PC-3 (cell line): ENCODE results near the gene ARL16. TPM values are rescaled to one million over a fixed set of nuclear protein-coding genes. Genes with fewer than 3 reads are reported as not detected.

Experiments
- ATAC-seq: fragments of 200-7000 bp; cut with Tn5 transposase; 2 replicates; pipeline ENCODE4 v1.9.1; 2020; ENCODE audit warnings: mild to moderate bottlenecking, moderate library complexity
- BruUV-seq: library from RNA; stranded (reverse); fragments of 400-500 nt; replicated peaks from 2 replicates; lab custom pipeline; 2021; lab: Mats Ljungman, UMichigan
- CTCF ChIA-PET: fragments of 300-600 bp; sonication (Branson Sonifier 250); formaldehyde crosslinking; loops from one replicate; lab custom pipeline; 2022; ENCODE audit warnings: antibody characterized with exemption; lab: Charles Lee
- POLR2A ChIA-PET: fragments of 300-600 bp; sonication (Branson Sonifier 250); formaldehyde crosslinking; loops from one replicate; lab custom pipeline; 2022; ENCODE audit warnings: antibody characterized with exemption; ENCODE audit not compliant: unreplicated experiment; lab: Charles Lee
- DNase-seq: peaks from one replicate; pipeline ENCODE4 v3.0.0-alpha.2; 2015
- H2AFZ ChIP-seq: fragments of 300-600 bp; sonication (generic); 2 replicates; pipeline ENCODE4 v1.6.0; 2016; ENCODE audit warnings: antibody characterized with exemption, low read length
- H3F3A ChIP-seq: fragments of 300-600 bp; sonication (generic); one replicate; pipeline ENCODE4 v1.6.0; 2017; ENCODE audit warnings: antibody characterized with exemption, low read length, control low read depth, mild to moderate bottlenecking; ENCODE audit not compliant: unreplicated experiment
- H3K27ac ChIP-seq: fragments of 300-600 bp; sonication (generic); 2 replicates; pipeline ENCODE4 v1.5.1; 2016; ENCODE audit warnings: mild to moderate bottlenecking, low read length
- H3K27me3 ChIP-seq: fragments of 300-600 bp; sonication (generic); 2 replicates; pipeline ENCODE4 v1.6.1; 2016; ENCODE audit warnings: low read length, mixed read lengths
- H3K36me3 ChIP-seq: fragments of 300-600 bp; sonication (generic); 2 replicates; pipeline ENCODE4 v1.6.1; 2016; ENCODE audit warnings: low read depth, mixed run types, low read length, mixed read lengths
- H3K4me1 ChIP-seq: fragments of 300-600 bp; sonication (generic); 2 replicates; pipeline ENCODE4 v1.5.1; 2016; ENCODE audit warnings: low read length; ENCODE audit not compliant: insufficient read depth
- H3K4me2 ChIP-seq: fragments of 300-600 bp; sonication (generic); 2 replicates; pipeline ENCODE4 v1.6.0; 2016; ENCODE audit warnings: low read length
- H3K4me3 ChIP-seq: fragments of 300-600 bp; sonication (generic); 2 replicates; pipeline ENCODE4 v1.5.1; 2016; ENCODE audit warnings: mild to moderate bottlenecking, low read length, mixed read lengths
- H3K79me2 ChIP-seq: fragments of 300-600 bp; sonication (generic); 2 replicates; pipeline ENCODE4 v1.6.1; 2017; ENCODE audit warnings: low read length, mixed read lengths
- H3K9ac ChIP-seq: fragments of 300-600 bp; sonication (generic); 2 replicates; pipeline ENCODE4 v1.6.0; 2016; ENCODE audit warnings: mild to moderate bottlenecking, low read length
- H3K9me2 ChIP-seq: fragments of 300-600 bp; sonication (generic); replicated peaks from 2 replicates; pipeline ENCODE4 v1.6.1; 2016; ENCODE audit warnings: mixed run types, low read length, mixed read lengths
- H3K9me3 ChIP-seq: fragments of 300-600 bp; sonication (generic); 2 replicates; pipeline ENCODE4 v1.6.1; 2016; ENCODE audit warnings: low read length, mixed read lengths
- H4K20me1 ChIP-seq: fragments of 300-600 bp; sonication (generic); 2 replicates; pipeline ENCODE4 v1.6.1; 2016; ENCODE audit warnings: low read length, mixed read lengths
- CTCF ChIP-seq: fragments of 300-600 bp; sonication (generic); conservative IDR thresholded peaks from 2 replicates; pipeline ENCODE4 v1.5.1; 2017; ENCODE audit warnings: antibody characterized with exemption, low read depth, mild to moderate bottlenecking, low read length
- EZH2 ChIP-seq: fragments of 300-600 bp; sonication (generic); IDR thresholded peaks from one replicate; pipeline ENCODE4 v1.6.1; 2017; ENCODE audit warnings: antibody characterized with exemption, mild to moderate bottlenecking, low read length; ENCODE audit not compliant: unreplicated experiment
- EZH2phosphoT487 ChIP-seq: fragments of 300-600 bp; sonication (generic); IDR thresholded peaks from 2 replicates; pipeline ENCODE4 v1.6.1; 2018; ENCODE audit warnings: mild to moderate bottlenecking, antibody characterized with exemption, low read length, borderline replicate concordance
- intact Hi-C: fragments of 100-400 bp; cut with micrococcal nuclease; formaldehyde crosslinking; loops from 2 replicates; pipeline ENCODE4 v1.9.0; 2023
- total RNA-seq: library from RNA; depleted of rRNA; stranded (reverse); fragments of >200 nt; gene quantifications from 2 replicates; pipeline ENCODE4 v1.2.3, GENCODE V29; 2014

ARL16 gene
- total RNA-seq, 1 experiment from 2014 or later: 68.8 TPM

GRCh38 chr17:81656118-81656743 is 27.4 kb downstream of the ARL16 start, which contains the start of gene PDE6G:
Gene PDE6G, minus strand, starts transcription at chr17:81656542. Its CDS starts 3,237 bp downstream, at chr17:81653305.
- intact Hi-C loops: no loop called here
- Histone ChIP-seq H3K79me2 (no peaks in the 10 kb centered on the region), H3K4me3 (no peak within 1 kb of the TSS), H3K4me2 (no peak within 1 kb of the TSS), H3K9me3 (no peaks in the 10 kb centered on the region), H2AFZ (no peak within 1 kb of the TSS), H3K27ac (no peak within 1 kb of the TSS), H3K36me3 (no peaks in the 10 kb centered on the region), H3K9me2 (no peaks in the 10 kb centered on the region), H3F3A (no peaks in the 10 kb centered on the region), H4K20me1 (no peaks in the 10 kb centered on the region), H3K4me1 (peaks cover 19% of the 10 kb centered on the region), H3K9ac (no peak within 1 kb of the TSS), H3K27me3 (no peaks in the 10 kb centered on the region)
- BruUV-seq: no TSS peak
- TF ChIP-seq EZH2 (no peak), CTCF (no peak), EZH2phosphoT487 (no peak)
- POLR2A ChIA-PET: no interaction called here
- DNase-seq (no peak), ATAC-seq (no peak)
- CTCF ChIA-PET: no interaction called here

GRCh38 chr17:81655378-81656117 is 28.0 kb downstream of the ARL16 start:
- no peaks in the 10 kb centered on the region for H3K9me3 ChIP-seq
- intact Hi-C loops: no loop called here
- TF ChIP-seq EZH2phosphoT487 (no peak), CTCF (no peak), EZH2 (no peak)
- no peaks in the 10 kb centered on the region for H3F3A ChIP-seq
- ATAC-seq: no peak
- no peaks in the 10 kb centered on the region for H3K27me3 ChIP-seq
- ChIA-PET CTCF (no interaction called here), POLR2A (no interaction called here)
- H3K36me3 ChIP-seq: no peaks in the 10 kb centered on the region
- no peaks in the 10 kb centered on the region for H3K9me2 ChIP-seq
- no peak overlapping the region for H2AFZ ChIP-seq
- DNase-seq: no peak
- no peak overlapping the region for H3K4me2 ChIP-seq
- H3K9ac ChIP-seq: no peak overlapping the region
- no peaks in the 10 kb centered on the region for H4K20me1 ChIP-seq
- no peak overlapping the region for H3K27ac ChIP-seq
- no TSS peak for BruUV-seq
- H3K4me1 ChIP-seq: peaks cover 19% of the 10 kb centered on the region
- no peaks in the 10 kb centered on the region for H3K79me2 ChIP-seq
- no peak overlapping the region for H3K4me3 ChIP-seq
